ENCODE results near the gene SLC38A10.
A peak's percentile ranks its signal among the peaks of the same experiment; 100 is the strongest.

SLC38A10 gene

GRCh38 chr17:81223762-81224130, 71.4 kb downstream of the SLC38A10 start:
- no peak for DNase-seq (ENCODE audit: low read depth)

GRCh38 chr17:81222906-81223761, 72.0 kb downstream of the SLC38A10 start, which contains the start of gene CEP131:
Gene CEP131 (minus strand): TSS chr17:81222965. CDS start chr17:81220056, 2,909 bp downstream.
- no peak for TF ChIP-seq CTCF (conservative IDR thresholded peaks at IDR 0.05; ENCODE audit: low read length)
- DNase-seq (ENCODE audit: low read depth): peak; percentile 98

More at GRCh38 chr17:81223762-81224130, 71.4 kb downstream of the SLC38A10 start:
- TF ChIP-seq CTCF (conservative IDR thresholded peaks at IDR 0.05; ENCODE audit: low read length): no peak
- peak overlapping the region; percentile 59 for H3K4me3 ChIP-seq (ENCODE audit: low read length)

GRCh38 chr17:81222620-81222905, 72.5 kb downstream of the SLC38A10 start:
- H3K4me3 ChIP-seq (ENCODE audit: low read length): peak overlapping the region; percentile 69
- no peak for TF ChIP-seq CTCF (conservative IDR thresholded peaks at IDR 0.05; ENCODE audit: low read length)

More at GRCh38 chr17:81222906-81223761, 72.0 kb downstream of the SLC38A10 start, which contains the start of gene CEP131:
- H3K4me3 ChIP-seq (ENCODE audit: low read length): peak within 1 kb of the TSS; percentile 69

GRCh38 chr17:81221842-81222619, 73.1 kb downstream of the SLC38A10 start:
- no peak for TF ChIP-seq CTCF (conservative IDR thresholded peaks at IDR 0.05; ENCODE audit: low read length)
- DNase-seq (ENCODE audit: low read depth): no peak
- H3K4me3 ChIP-seq (ENCODE audit: low read length): peak overlapping the region; percentile 69

More at GRCh38 chr17:81222620-81222905, 72.5 kb downstream of the SLC38A10 start:
- no peak for DNase-seq (ENCODE audit: low read depth)

GRCh38 chr17:81221371-81221841, 73.7 kb downstream of the SLC38A10 start:
- H3K4me3 ChIP-seq (ENCODE audit: low read length): peak overlapping the region; percentile 69
- no peak for DNase-seq (ENCODE audit: low read depth)

GRCh38 chr17:81219476-81220180, 75.5 kb downstream of the SLC38A10 start:
- no peak for DNase-seq (ENCODE audit: low read depth)
- TF ChIP-seq CTCF (conservative IDR thresholded peaks at IDR 0.05; ENCODE audit: low read length): no peak
- no peak overlapping the region for H3K4me3 ChIP-seq (ENCODE audit: low read length)

More at GRCh38 chr17:81221371-81221841, 73.7 kb downstream of the SLC38A10 start:
- TF ChIP-seq CTCF (conservative IDR thresholded peaks at IDR 0.05; ENCODE audit: low read length): no peak

All from AG10803 (cell line).